GM19351 (cell line): ENCODE data around the gene FHOD3.
"Not testable (repeated sequence)": the region's sequence is repeated elsewhere in the genome, so short reads cannot be mapped to it uniquely, and the experiment has no call there.

Experiments used
- ATAC-seq: cut with Tn5 transposase; IDR thresholded peaks from one replicate; pipeline ENCODE4 v1.9.1; 2021; ENCODE audit warnings: mild to moderate bottlenecking, moderate library complexity; ENCODE audit not compliant: unreplicated experiment

FHOD3 gene

GRCh38 chr18:36348331-36348730 lies 50.8 kb downstream of the FHOD3 start:
- ATAC-seq, result no peak

DNA sequence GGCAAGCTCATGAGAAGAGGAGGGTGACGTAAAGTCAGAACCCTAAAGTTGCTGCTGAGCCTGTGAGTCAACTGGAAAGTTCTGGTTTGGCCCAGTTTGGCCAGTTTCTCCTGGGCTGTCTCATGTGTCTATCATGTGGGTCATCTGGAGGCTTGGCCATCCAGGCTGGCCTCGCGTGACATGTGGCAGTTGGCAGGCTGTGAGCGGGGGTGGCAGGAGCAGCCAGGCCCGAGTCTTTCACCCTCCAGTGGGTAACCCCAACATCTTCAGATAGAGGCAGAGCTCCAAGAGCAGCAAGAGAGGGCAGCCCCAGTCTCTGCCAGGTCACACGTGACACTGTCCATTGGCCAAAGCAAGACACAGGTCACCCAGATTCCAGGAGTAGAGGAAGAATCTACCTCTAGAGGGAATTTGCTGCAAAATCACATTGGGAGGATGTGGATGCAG lies 51.5 kb downstream of the FHOD3 start:
- no peak for ATAC-seq

- ATAC-seq, result no peak
Measured at GRCh38 chr18:36349552-36349951, 52.0 kb downstream of the FHOD3 start.

DNA sequence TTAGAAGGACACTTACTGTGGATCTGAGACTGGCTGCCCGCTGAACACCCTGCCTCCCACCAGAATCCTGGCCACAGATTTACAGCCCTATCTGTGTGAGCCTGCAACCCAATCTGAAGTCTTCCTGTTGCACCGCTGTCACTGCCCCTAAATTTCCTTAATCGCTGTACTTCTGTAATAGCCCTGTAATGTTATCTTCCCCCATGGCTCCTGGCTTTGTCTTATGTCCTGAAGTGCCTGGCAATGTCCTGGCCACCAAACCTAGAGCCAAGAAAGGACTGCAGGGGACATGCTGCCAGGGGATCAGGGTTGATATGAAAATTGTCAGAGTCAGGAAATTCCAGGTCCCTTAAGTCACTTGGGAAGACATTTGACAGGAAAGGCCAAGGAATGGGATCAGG lies 52.7 kb downstream of the FHOD3 start:
- ATAC-seq, result no peak

DNA sequence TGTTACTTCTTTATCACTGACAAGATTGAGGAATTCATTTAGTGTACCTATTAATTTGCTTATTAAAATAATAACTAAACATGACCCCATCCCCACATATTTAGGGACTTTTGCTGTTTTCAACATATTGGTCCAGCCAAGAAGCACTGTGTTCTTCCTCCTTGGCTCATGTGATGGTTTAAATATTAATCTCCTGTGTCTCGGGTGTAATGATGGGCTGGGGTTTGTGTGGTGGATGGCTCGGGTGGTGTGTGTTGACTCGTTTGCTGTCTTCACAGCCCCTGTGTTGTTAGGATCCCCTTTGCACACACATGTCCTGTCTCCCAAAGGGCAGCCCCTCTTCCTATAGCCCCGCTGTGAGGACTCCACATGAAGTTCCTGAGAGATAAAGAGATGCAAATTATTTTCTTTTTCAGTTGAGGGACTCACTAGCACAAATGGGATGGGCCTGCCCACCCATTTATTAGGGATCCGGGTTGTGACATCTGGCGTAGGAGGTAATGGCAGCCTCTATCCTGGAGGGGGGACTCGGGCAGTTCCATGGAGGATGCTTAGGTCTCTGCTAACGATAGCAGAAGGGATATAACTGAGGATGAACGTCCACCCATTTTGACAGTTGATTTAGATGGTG lies 53.4 kb downstream of the FHOD3 start:
- ATAC-seq, result no peak

DNA sequence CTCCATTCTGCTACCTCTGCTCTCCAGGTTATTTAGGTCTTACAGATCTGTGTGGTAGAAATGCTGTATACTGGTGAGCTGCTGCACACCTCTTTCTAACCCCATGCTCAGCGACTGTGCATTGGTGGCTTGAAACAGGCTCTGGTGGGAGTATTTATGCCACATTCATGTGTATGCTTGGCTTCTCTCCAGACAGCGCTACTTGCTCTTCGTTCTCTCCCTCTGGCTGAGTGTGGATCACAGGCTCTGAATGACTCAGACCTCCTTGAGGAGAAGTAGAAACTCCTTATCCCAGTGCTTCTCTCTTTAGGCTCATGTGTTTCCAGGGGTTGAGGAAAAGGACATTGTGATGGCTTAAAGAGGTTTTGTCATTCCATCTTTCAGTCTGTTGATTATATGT lies 54.9 kb downstream of the FHOD3 start:
- ATAC-seq, result no peak

DNA sequence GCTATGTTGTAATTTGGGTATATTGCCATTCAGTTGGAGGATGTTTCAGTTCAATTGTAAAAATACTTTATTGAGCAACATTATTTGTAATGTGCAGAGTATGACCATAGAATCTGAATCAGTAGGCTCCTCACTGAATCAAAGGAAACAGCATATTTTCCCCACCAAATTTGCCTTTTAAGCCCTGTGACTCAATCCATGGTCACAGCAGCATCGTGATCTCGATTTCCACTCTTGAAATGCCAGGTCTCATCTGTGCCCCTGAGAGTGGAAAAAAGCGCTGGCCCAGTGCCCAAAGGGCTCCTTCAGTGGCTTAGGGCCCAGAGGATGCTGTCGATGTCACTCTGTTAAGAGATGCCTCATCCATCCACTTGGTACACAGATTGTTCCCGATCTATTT lies 57.5 kb downstream of the FHOD3 start:
- ATAC-seq, result no peak

DNA sequence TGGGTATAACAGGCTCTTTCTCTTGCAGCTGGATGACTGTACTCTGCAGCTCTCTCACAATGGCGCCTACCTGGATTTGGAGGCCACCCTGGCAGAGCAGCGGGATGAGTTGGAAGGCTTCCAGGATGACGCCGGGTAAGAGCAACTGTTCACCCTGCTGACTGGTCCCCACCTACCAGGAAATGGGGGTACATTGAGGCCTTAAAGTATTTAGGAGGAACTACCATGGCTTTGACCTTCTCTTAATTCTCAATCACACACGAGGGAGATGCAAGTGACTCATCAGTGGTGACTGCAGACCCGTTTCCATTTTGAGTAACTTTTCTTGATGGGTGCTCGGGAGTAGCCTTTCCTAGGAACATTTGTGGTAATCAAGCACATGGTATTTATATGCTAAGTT lies 58.0 kb downstream of the FHOD3 start:
- ATAC-seq, result no peak

DNA sequence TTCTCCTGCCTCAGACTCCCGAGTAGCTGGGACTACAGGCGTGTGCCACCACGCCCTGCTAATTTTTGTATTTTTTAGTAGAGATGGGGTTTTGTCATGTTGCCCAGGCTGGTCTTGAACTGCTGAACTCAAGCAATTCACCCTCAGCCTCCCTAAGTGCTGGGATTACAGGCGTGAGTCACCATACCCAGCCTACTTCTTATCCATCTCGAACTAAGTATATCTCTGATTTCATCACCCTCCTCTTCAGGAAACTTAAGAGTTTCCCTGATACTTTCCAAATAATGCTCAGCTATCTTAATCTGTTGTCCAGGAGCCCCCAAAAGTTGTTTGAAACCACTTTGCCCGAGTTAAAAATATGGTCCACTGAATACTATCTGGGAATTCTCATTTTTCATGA lies 59.2 kb downstream of the FHOD3 start:
- ATAC-seq, result not testable (repeated sequence)

GRCh38 chr18:36358141-36358540 lies 60.6 kb downstream of the FHOD3 start:
- ATAC-seq, result no peak

DNA sequence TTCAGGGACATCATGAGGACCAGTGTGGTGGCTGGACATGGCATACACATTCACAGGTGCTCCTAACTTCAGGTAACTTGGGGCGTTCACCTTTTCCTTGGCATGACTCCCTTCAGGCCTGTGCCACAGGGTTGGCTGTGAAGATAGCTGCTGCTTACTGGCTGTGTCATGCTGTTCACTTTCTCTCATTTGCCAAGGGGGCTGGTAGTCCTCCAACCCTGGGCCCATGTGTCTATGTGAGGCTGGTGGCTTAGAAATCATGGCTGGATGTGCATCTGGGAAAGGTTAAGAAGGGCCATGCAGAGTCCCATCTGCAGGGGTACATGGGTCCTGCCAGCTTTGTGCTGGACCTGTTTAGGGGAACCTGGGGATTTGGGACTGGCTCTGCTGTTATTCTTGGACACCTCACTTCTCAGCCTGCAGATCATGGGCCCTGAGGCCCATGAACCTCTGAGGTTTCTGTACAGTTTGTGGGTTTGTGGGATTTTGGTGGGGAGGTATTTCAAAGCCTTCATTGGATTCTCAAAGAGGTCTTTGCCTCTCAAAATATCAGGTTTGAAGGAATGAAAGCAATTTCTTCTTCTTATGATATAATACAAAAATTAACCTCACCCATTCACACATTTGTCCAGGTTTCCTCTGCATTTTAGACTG lies 62.9 kb downstream of the FHOD3 start:
- ATAC-seq, result no peak

GRCh38 chr18:36364911-36365624 lies 67.6 kb downstream of the FHOD3 start:
- no peak for ATAC-seq

- ATAC-seq, result peak; percentile 55
Measured at GRCh38 chr18:36365836-36366775, 68.6 kb downstream of the FHOD3 start.

- ATAC-seq, result peak; percentile 79
Measured at GRCh38 chr18:36366994-36367839, 69.7 kb downstream of the FHOD3 start.

- no peak for ATAC-seq
Measured at GRCh38 chr18:36368889-36369288, 71.4 kb downstream of the FHOD3 start.

GRCh38 chr18:36372903-36373311 lies 75.4 kb downstream of the FHOD3 start:
- ATAC-seq, result peak; percentile 58

- no peak for ATAC-seq
Measured at GRCh38 chr18:36374262-36374661, 76.7 kb downstream of the FHOD3 start.

DNA sequence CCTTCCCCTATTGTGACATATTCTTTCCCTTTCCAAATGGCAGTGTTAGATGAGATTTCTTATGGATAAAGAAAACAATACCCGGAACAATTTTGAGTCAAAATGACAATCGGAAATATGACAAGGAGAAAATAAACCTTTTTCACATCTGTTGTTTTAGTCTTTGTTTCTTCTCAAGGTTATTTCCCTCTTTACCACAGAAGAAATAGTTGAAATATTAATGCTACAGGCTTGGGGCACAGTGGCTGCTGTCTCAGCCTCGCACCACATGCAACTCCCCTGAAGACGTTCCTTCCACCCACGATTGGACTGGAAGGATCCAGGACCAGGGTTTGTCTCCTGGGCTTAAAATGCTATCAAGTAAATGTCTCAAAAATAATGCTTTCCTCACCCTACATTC lies 77.6 kb downstream of the FHOD3 start:
- ATAC-seq, result no peak

GRCh38 chr18:36376361-36376760 lies 78.8 kb downstream of the FHOD3 start:
- no peak for ATAC-seq

DNA sequence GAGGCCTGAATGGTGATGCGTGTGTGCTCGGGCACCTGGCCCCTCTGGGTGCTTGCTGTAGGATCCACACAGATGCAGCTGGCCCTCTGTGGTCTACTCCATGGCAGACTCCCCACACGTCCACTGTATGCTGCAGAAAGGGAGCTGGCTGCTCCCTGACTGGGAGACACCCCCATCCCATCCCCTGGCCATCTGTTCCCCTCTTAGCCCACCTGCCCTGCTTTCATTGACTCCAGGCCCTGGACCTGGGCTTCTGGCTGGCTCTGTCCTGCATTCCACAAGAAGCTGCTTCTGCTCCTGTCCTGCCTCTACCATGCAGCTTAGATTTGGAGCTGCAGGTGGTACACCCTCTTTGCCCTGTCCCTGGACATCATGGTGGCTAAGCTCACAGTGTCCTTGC lies 80.1 kb downstream of the FHOD3 start:
- no peak for ATAC-seq
